Measurements from ENCODE around the gene HOXB4. TPM values are rescaled to one million over a fixed set of nuclear protein-coding genes. Genes with fewer than 3 reads are reported as not detected.

Gene HOXB4
- total RNA-seq, 1 experiment from 2014 or later: 0.21 TPM

GRCh38 chr17:48544349-48545021 is 33.7 kb downstream of the HOXB4 start:
- DNase-seq (ENCODE audit: unreplicated experiment): peak; percentile 39
- Mint-ChIP-seq H3K27me3 (ENCODE audit: insufficient read depth, unreplicated experiment) (no peaks in the 10 kb centered on the region), H3K4me1 (ENCODE audit: insufficient read depth, unreplicated experiment) (no peaks in the 10 kb centered on the region), H3K27ac (ENCODE audit: low read depth, unreplicated experiment) (peak overlapping the region; percentile 76), H3K9me3 (ENCODE audit: unreplicated experiment) (no peaks in the 10 kb centered on the region), H3K4me3 (ENCODE audit: unreplicated experiment) (peak overlapping the region; percentile 75), H3K36me3 (ENCODE audit: insufficient read depth, unreplicated experiment) (no peaks in the 10 kb centered on the region)
- intact Hi-C loops (cut with micrococcal nuclease): no loop called here
- CTCF ChIA-PET: interaction anchor here (0.7 kb wide), 1 partner anchor 22 kb away, joined by 3 read pairs; no protein-coding TSS in a partner anchor
- no TSS peak for BruUV-seq (replicated peaks)
- POLR2A ChIA-PET: interaction anchor here (0.6 to 1.2 kb wide), 3 partner anchors 10 to 50 kb away, joined by 3 to 4 read pairs (median 4); no protein-coding TSS in a partner anchor
- TF ChIP-seq CTCF (IDR thresholded peaks at IDR 0.05; ENCODE audit: unreplicated experiment): no peak

- H3K27me3 Mint-ChIP-seq (ENCODE audit: insufficient read depth, unreplicated experiment): no peaks in the 10 kb centered on the region
- ChIA-PET CTCF (interaction anchor here (0.7 kb wide), 1 partner anchor 21 kb away, joined by 3 read pairs; no protein-coding TSS in a partner anchor), POLR2A (interaction anchor here (0.6 to 1.2 kb wide), 3 partner anchors 11 to 49 kb away, joined by 3 to 4 read pairs (median 4); no protein-coding TSS in a partner anchor)
- BruUV-seq (replicated peaks): no TSS peak
- no peaks in the 10 kb centered on the region for H3K4me1 Mint-ChIP-seq (ENCODE audit: insufficient read depth, unreplicated experiment)
- peak overlapping the region; percentile 75 for H3K4me3 Mint-ChIP-seq (ENCODE audit: unreplicated experiment)
- intact Hi-C loops (cut with micrococcal nuclease): no loop called here
- no peaks in the 10 kb centered on the region for H3K9me3 Mint-ChIP-seq (ENCODE audit: unreplicated experiment)
- H3K27ac Mint-ChIP-seq (ENCODE audit: low read depth, unreplicated experiment): peak overlapping the region; percentile 76
- no peak for TF ChIP-seq CTCF (IDR thresholded peaks at IDR 0.05; ENCODE audit: unreplicated experiment)
- peak; percentile 25 for DNase-seq (ENCODE audit: unreplicated experiment)
- H3K36me3 Mint-ChIP-seq (ENCODE audit: insufficient read depth, unreplicated experiment): no peaks in the 10 kb centered on the region
These were observed 34.2 kb downstream of the HOXB4 start for GRCh38 chr17:48543854-48544348.

GRCh38 chr17:48543107-48543853 is 34.9 kb downstream of the HOXB4 start:
- TF ChIP-seq CTCF (IDR thresholded peaks at IDR 0.05; ENCODE audit: unreplicated experiment): peak; percentile 28
- Mint-ChIP-seq H3K27ac (ENCODE audit: low read depth, unreplicated experiment) (peak overlapping the region; percentile 76), H3K4me3 (ENCODE audit: unreplicated experiment) (peak overlapping the region; percentile 75), H3K4me1 (ENCODE audit: insufficient read depth, unreplicated experiment) (no peaks in the 10 kb centered on the region), H3K9me3 (ENCODE audit: unreplicated experiment) (no peaks in the 10 kb centered on the region), H3K36me3 (ENCODE audit: insufficient read depth, unreplicated experiment) (no peaks in the 10 kb centered on the region), H3K27me3 (ENCODE audit: insufficient read depth, unreplicated experiment) (no peaks in the 10 kb centered on the region)
- CTCF ChIA-PET: interaction anchor here (0.6 to 0.7 kb wide), 2 partner anchors 21 to 261 kb away, joined by 3 read pairs; no protein-coding TSS in a partner anchor
- BruUV-seq (replicated peaks): no TSS peak
- intact Hi-C loops (cut with micrococcal nuclease): no loop called here
- peak; percentile 59 for DNase-seq (ENCODE audit: unreplicated experiment)
- POLR2A ChIA-PET: interaction anchor here (0.5 to 1.2 kb wide), 3 partner anchors 11 to 968 kb away, joined by 4 to 5 read pairs (median 4); no protein-coding TSS in a partner anchor

GRCh38 chr17:48542698-48543106 is 35.4 kb downstream of the HOXB4 start:
- intact Hi-C loops (cut with micrococcal nuclease): no loop called here
- no peak for TF ChIP-seq CTCF (IDR thresholded peaks at IDR 0.05; ENCODE audit: unreplicated experiment)
- Mint-ChIP-seq H3K36me3 (ENCODE audit: insufficient read depth, unreplicated experiment) (no peaks in the 10 kb centered on the region), H3K9me3 (ENCODE audit: unreplicated experiment) (no peaks in the 10 kb centered on the region), H3K27ac (ENCODE audit: low read depth, unreplicated experiment) (peak overlapping the region; percentile 76), H3K27me3 (ENCODE audit: insufficient read depth, unreplicated experiment) (no peaks in the 10 kb centered on the region), H3K4me1 (ENCODE audit: insufficient read depth, unreplicated experiment) (no peaks in the 10 kb centered on the region), H3K4me3 (ENCODE audit: unreplicated experiment) (peak overlapping the region; percentile 75)
- DNase-seq (ENCODE audit: unreplicated experiment): no peak
- POLR2A ChIA-PET: interaction anchor here (0.5 to 0.6 kb wide), 2 partner anchors 19 to 968 kb away, joined by 4 to 5 read pairs; no protein-coding TSS in a partner anchor
- CTCF ChIA-PET: interaction anchor here (0.6 kb wide), 1 partner anchor 261 kb away, joined by 3 read pairs; no protein-coding TSS in a partner anchor
- BruUV-seq (replicated peaks): TSS peak; percentile 91
